DOHH2 (cell line): ENCODE results near the gene EXOC3.
"Not testable (repeated sequence)": the region's sequence is repeated elsewhere in the genome, so short reads cannot be mapped to it uniquely, and the experiment has no call there.

Experiments
- H3F3A ChIP-seq: fragments of 200-600 bp; sonication (generic), shearing (Covaris generic); 2 replicates; pipeline ENCODE4 v1.6.0; 2016; ENCODE audit warnings: antibody characterized with exemption, mild to moderate bottlenecking; ENCODE audit not compliant: control insufficient read depth, insufficient read depth
- H3K27ac ChIP-seq: fragments of 200-600 bp; sonication (generic); 2 replicates; pipeline ENCODE4 v1.5.1; 2014; ENCODE audit warnings: low read depth, mild to moderate bottlenecking, low read length, moderate library complexity
- H3K27me3 ChIP-seq: fragments of 200-600 bp; sonication (generic); 2 replicates; pipeline ENCODE4 v1.6.1; 2014; ENCODE audit warnings: mild to moderate bottlenecking, low read length, mixed read lengths; ENCODE audit not compliant: control insufficient read depth
- H3K36me3 ChIP-seq: fragments of 200-600 bp; sonication (generic); 2 replicates; pipeline ENCODE4 v1.6.1; 2014; ENCODE audit warnings: mild to moderate bottlenecking, low read length, moderate library complexity, mixed read lengths; ENCODE audit not compliant: control insufficient read depth
- H3K4me1 ChIP-seq: fragments of 200-600 bp; sonication (generic); 2 replicates; pipeline ENCODE4 v1.6.1; 2014; ENCODE audit warnings: mild to moderate bottlenecking, low read length, mixed read lengths; ENCODE audit not compliant: control insufficient read depth
- H3K4me2 ChIP-seq: fragments of 200-600 bp; sonication (generic); 2 replicates; pipeline ENCODE4 v1.6.0; 2014; ENCODE audit warnings: mild to moderate bottlenecking, low read length, moderate library complexity
- H3K4me3 ChIP-seq: fragments of 200-600 bp; sonication (generic); 2 replicates; pipeline ENCODE4 v1.5.1; 2014; ENCODE audit warnings: mild to moderate bottlenecking, low read length, mixed read lengths
- H3K79me2 ChIP-seq: fragments of 200-600 bp; sonication (generic); 2 replicates; pipeline ENCODE4 v1.6.1; 2014; ENCODE audit warnings: mild to moderate bottlenecking, low read length, mixed read lengths; ENCODE audit not compliant: control insufficient read depth
- H3K9me2 ChIP-seq: fragments of 200-600 bp; sonication (generic); replicated peaks from 2 replicates; pipeline ENCODE4 v1.6.1; 2014; ENCODE audit warnings: mild to moderate bottlenecking, low read length, mixed read lengths; ENCODE audit not compliant: control insufficient read depth
- H3K9me3 ChIP-seq: fragments of 200-600 bp; sonication (generic); 2 replicates; pipeline ENCODE4 v1.6.1; 2014; ENCODE audit warnings: antibody characterized with exemption, low read length, mixed read lengths; ENCODE audit not compliant: control insufficient read depth, insufficient read depth
- H4K20me1 ChIP-seq: fragments of 200-600 bp; sonication (generic); 2 replicates; pipeline ENCODE4 v1.6.0; 2014; ENCODE audit warnings: low read depth, mild to moderate bottlenecking, antibody characterized with exemption, low read length, moderate library complexity; ENCODE audit not compliant: control insufficient read depth, insufficient read depth
- EZH2phosphoT487 ChIP-seq: fragments of 200-600 bp; sonication (generic); IDR thresholded peaks from 2 replicates; pipeline ENCODE4 v1.6.1; 2017; ENCODE audit warnings: borderline replicate concordance, mild to moderate bottlenecking, antibody characterized with exemption, low read length, moderate library complexity, mixed read lengths
- TF ChIP-seq, protein P1 (sequence below): fragments of 200-600 bp; sonication (generic); IDR thresholded peaks from one replicate; pipeline ENCODE4 v1.5.1; 2014; ENCODE audit warnings: antibody characterized with exemption, mild to moderate bottlenecking, low read depth, low read length; ENCODE audit not compliant: poor library complexity, severe bottlenecking

Gene EXOC3

DNA sequence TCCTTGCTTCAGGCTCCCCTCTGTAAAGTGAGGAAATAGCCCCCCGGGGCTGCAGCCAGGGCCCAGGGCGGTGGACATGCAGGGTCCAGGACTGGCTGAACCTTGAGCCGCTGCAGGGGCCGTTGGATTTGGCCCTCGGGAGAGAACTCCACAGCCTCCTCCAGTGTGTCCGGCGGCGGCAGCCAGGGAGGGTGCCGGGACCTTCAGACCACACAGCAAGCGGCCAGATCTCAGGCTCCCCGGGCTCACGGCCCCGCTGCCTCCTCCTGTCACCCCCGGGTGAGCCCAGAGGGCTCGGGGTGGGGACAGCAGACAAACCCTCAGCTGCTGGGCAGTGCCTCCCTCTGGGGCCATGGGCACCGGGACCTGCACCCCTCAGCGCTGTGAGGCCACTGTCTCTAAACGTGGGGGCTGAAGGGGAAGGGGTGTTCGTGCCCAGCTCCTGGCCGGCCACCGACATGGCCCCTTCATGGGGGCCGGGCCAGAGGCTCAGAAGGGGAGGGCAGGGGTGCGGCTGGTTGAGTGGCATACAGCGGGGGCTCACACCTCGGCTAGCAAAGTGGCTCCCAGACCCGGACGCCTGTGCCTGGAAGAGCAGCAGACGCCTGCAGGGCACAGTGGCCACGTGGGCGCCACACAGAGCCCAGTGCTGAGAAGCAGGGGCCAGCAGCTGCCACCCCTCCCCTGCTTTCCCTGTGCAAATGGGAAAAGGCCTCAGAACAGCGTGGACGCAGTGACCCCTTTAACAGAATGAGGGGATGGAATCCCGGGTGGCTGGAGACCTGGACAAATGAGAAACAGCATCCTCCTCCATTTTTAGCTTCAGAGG, 61.6 kb downstream of the EXOC3 start:
- H4K20me1 ChIP-seq: no peaks in the 10 kb centered on the region
- H3K27me3 ChIP-seq: no peaks in the 10 kb centered on the region
- no peaks in the 10 kb centered on the region for H3K9me2 ChIP-seq
- no peaks in the 10 kb centered on the region for H3K79me2 ChIP-seq
- no peak overlapping the region for H3K4me3 ChIP-seq
- H3K4me1 ChIP-seq: no peaks in the 10 kb centered on the region
- H3K9me3 ChIP-seq: no peaks in the 10 kb centered on the region
- no peaks in the 10 kb centered on the region for H3K36me3 ChIP-seq
- no peaks in the 10 kb centered on the region for H3F3A ChIP-seq
- H3K4me2 ChIP-seq: no peak overlapping the region
- no peak for TF ChIP-seq EZH2phosphoT487
- TF ChIP-seq, protein P1, sequence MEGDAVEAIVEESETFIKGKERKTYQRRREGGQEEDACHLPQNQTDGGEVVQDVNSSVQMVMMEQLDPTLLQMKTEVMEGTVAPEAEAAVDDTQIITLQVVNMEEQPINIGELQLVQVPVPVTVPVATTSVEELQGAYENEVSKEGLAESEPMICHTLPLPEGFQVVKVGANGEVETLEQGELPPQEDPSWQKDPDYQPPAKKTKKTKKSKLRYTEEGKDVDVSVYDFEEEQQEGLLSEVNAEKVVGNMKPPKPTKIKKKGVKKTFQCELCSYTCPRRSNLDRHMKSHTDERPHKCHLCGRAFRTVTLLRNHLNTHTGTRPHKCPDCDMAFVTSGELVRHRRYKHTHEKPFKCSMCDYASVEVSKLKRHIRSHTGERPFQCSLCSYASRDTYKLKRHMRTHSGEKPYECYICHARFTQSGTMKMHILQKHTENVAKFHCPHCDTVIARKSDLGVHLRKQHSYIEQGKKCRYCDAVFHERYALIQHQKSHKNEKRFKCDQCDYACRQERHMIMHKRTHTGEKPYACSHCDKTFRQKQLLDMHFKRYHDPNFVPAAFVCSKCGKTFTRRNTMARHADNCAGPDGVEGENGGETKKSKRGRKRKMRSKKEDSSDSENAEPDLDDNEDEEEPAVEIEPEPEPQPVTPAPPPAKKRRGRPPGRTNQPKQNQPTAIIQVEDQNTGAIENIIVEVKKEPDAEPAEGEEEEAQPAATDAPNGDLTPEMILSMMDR: no peak
- H3K27ac ChIP-seq: no peak overlapping the region

DNA sequence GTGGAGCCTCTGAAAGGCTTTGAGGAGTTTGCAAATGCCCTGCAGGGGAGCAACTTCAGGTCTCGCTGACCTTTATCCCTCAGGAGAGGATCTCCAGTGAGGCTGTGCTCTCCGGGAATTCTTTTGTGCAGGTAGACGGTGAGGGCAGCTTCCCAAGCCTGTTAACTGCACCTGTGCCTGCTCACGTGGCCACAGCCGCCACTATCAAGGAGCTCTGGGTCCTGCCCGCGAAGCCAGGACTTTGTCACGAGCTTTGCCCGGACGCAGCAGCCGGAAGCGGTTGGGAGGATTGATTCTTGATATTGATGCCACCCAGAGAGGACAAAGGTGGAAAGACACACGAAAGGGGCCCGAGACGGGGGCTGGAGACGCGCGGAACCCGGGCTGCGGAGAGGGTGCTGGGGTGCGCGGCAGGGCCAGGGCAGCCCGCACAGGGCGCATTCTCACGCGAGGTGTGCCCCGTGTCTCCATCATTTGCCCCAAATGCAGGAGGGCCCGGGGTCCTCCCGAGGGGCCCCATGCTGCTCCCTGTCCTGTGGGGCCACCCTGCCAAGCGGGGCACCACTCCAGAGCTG, 63.1 kb downstream of the EXOC3 start:
- Histone ChIP-seq H3K79me2 (no peaks in the 10 kb centered on the region), H3K4me3 (no peak overlapping the region), H3K27me3 (no peaks in the 10 kb centered on the region), H3F3A (no peaks in the 10 kb centered on the region), H3K9me2 (no peaks in the 10 kb centered on the region), H3K9me3 (no peaks in the 10 kb centered on the region), H3K4me2 (no peak overlapping the region), H3K36me3 (no peaks in the 10 kb centered on the region), H3K4me1 (no peaks in the 10 kb centered on the region), H4K20me1 (no peaks in the 10 kb centered on the region), H3K27ac (no peak overlapping the region)
- TF ChIP-seq EZH2phosphoT487: no peak

DNA sequence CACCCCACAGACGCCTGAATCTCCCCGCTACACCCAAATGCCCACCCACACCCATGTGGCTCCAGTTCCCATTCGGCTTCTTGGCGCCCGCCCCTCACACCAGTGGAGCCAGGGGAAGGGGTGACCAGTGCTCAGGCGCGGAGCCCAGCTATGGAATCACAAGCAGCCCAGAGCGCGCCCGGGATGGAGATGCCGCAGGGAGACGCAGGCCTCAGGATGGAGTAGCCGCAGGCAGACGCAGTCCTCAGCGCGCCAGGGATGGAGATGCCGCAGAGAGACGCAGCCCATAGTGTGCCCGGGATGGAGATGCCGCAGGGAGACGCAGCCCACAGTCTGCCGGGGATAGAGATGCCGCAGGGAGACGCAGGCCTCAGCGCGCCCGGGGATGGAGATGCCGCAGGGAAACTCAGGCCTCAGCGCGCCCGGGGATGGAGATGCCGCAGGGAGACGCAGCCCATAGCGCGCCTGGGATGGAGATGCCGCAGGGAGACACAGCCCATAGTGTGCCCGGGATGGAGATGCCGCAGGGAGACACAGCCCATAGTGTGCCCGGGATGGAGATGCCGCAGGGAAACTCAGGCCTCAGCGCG, 65.1 kb downstream of the EXOC3 start:
- H3K79me2 ChIP-seq, H3K27me3 ChIP-seq, H3K27ac ChIP-seq, H3K9me2 ChIP-seq, H3F3A ChIP-seq, H3K4me3 ChIP-seq, H3K36me3 ChIP-seq, H4K20me1 ChIP-seq, H3K4me2 ChIP-seq, H3K4me1 ChIP-seq, H3K9me3 ChIP-seq: not testable (repeated sequence)

DNA sequence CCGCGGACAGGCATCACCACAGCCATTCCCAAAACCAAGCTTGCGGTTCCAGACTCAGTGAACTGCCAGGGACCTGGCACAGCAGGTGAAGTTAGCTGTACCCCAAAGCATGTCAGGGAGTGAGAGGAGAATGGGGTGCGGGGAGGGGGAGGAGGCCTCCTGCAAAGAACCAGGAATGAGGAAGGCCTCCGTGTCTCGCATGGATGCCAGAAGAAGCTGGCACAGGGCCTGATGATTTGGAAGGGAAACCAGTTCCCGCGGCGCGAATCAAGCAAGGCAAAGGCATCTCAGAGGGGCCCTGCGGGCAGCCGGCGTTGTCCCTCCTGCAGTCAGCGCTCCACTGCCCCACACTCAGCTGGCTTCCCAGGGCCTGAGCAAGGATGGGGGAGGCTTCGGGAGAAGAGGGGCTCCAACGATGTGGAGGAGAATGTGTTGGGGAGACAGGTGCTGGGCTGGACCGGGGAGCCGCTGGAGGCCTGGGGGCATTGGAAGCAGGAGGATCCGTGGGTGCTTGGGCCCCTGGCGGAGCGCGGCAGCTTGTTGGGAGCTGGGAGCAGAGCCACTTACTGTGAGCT, 66.7 kb downstream of the EXOC3 start:
- no peaks in the 10 kb centered on the region for H3K27me3 ChIP-seq
- H3K4me1 ChIP-seq: no peaks in the 10 kb centered on the region
- H3K36me3 ChIP-seq: no peaks in the 10 kb centered on the region
- no peaks in the 10 kb centered on the region for H4K20me1 ChIP-seq
- H3K9me2 ChIP-seq: no peaks in the 10 kb centered on the region
- no peaks in the 10 kb centered on the region for H3K79me2 ChIP-seq
- H3K4me3 ChIP-seq: no peak overlapping the region
- no peak overlapping the region for H3K4me2 ChIP-seq
- no peak overlapping the region for H3K27ac ChIP-seq
- TF ChIP-seq, protein P1: no peak
- no peak for TF ChIP-seq EZH2phosphoT487
- H3F3A ChIP-seq: no peaks in the 10 kb centered on the region
- no peaks in the 10 kb centered on the region for H3K9me3 ChIP-seq
